Tibial nerve (tissue), 4 donors: ENCODE results near the gene MAP3K20. TPM values are rescaled to one million over a fixed set of nuclear protein-coding genes. Genes with fewer than 3 reads are reported as not detected.

Experiments
- DNase-seq, 2 donors: peaks; one replicate each; pipeline ENCODE4 v3.0.0-alpha.2; 2019; ENCODE audit warnings: low spot score in 2 of 2
- H3K27ac ChIP-seq, 4 donors: fragments of 200-600 bp; sonication (generic) in 3 of 4; one replicate each; pipeline ENCODE4 v1.5.1; 2017 to 2019; ENCODE audit warnings: mild to moderate bottlenecking in 1 of 4
- H3K27me3 ChIP-seq, 2 donors: fragments of 200-600 bp; sonication (generic) in 1 of 2; one replicate each; pipeline versions ENCODE4 v1.5.1 to v1.6.0; 2017 to 2019
- H3K36me3 ChIP-seq, 3 donors: fragments of 200-600 bp; sonication (generic); one replicate each; pipeline ENCODE4 v1.5.1; 2018 to 2019
- H3K4me1 ChIP-seq, 4 donors: fragments of 200-600 bp; sonication (generic) in 3 of 4; one replicate each; pipeline ENCODE4 v1.5.1; 2017 to 2019
- H3K4me3 ChIP-seq, 4 donors: fragments of 200-600 bp; sonication (generic) in 3 of 4; one replicate each; pipeline ENCODE4 v1.5.1; 2017 to 2019; ENCODE audit warnings: mild to moderate bottlenecking in 1 of 4, moderate library complexity in 1 of 4
- H3K9me3 ChIP-seq, 4 donors: fragments of 200-600 bp; sonication (generic) in 3 of 4; one replicate each; pipeline ENCODE4 v1.5.1; 2017 to 2019
- EP300 ChIP-seq, 2 donors: sonication (generic); formaldehyde crosslinking; IDR thresholded peaks; one replicate each; pipeline ENCODE4 v1.6.1; 2017; ENCODE audit warnings: antibody characterized with exemption in 2 of 2, mild to moderate bottlenecking in 1 of 2
- POLR2A ChIP-seq, 2 donors: fragments of 450-650 bp; IDR thresholded peaks; one replicate each; pipeline ENCODE4 v1.6.1; 2017; ENCODE audit warnings: antibody characterized with exemption in 2 of 2, mild to moderate bottlenecking in 2 of 2, moderate library complexity in 2 of 2
- WGBS, 2 donors: methylation state at CpG; one replicate each; pipeline ENCODE4 v1.1.5; 2018; 5-methylcytosine and 5-hydroxymethylcytosine counted together
- total RNA-seq, 4 donors: library from RNA; depleted of rRNA; stranded (reverse); fragments of >200 nt; gene quantifications; one replicate each; pipeline ENCODE4 v1.1.0, GENCODE V29; 2016
- TF ChIP-seq, protein P1 (sequence below), 5 experiments: fragments of 200-600 bp in 3 of 5; fragments of 450-650 bp in 2 of 5; sonication (generic) in 3 of 5; IDR thresholded peaks; one replicate each; pipeline ENCODE4 v1.5.1; 2016 to 2019; ENCODE audit warnings: antibody characterized with exemption in 5 of 5, mild to moderate bottlenecking in 3 of 5, moderate library complexity in 2 of 5

The MAP3K20 gene
- total RNA-seq, 4 donors from 2014 or later = 21.9 to 32.6 (median 23.2) TPM

DNA sequence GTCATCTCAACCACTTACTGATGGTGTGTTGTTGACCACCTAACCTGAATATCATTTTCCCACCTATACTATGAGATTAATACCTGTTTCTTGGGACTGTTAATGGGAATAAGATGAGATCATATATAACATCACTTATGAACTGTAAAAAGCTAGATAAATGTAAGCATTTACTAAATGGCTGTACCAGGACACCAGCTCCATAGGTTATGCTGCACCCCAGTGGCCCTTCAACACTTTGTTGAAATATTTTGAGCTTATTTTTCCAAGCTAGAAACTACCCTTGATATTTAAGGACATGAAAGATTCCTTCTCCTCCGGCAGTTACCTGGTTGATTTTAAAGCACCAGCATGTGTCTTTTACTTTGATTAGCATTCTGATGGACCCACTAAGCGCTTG is 141.0 kb downstream of the MAP3K20 start:
- peaks cover 0 to under 1% (median 0%) of the 10 kb centered on the region in 3 donors for H3K36me3 ChIP-seq
- peaks cover 0 to 14% (median 4%) of the 10 kb centered on the region in 4 donors for H3K4me1 ChIP-seq
- 65 to 96% methylated on average over 2 of the region's 2 CpGs for WGBS, 2 donors
- H3K27me3 ChIP-seq = no peaks in the 10 kb centered on the region
- no peaks in the 10 kb centered on the region for H3K9me3 ChIP-seq
- no peak for TF ChIP-seq EP300 (IDR thresholded peaks at IDR 0.05)
- TF ChIP-seq, protein P1, sequence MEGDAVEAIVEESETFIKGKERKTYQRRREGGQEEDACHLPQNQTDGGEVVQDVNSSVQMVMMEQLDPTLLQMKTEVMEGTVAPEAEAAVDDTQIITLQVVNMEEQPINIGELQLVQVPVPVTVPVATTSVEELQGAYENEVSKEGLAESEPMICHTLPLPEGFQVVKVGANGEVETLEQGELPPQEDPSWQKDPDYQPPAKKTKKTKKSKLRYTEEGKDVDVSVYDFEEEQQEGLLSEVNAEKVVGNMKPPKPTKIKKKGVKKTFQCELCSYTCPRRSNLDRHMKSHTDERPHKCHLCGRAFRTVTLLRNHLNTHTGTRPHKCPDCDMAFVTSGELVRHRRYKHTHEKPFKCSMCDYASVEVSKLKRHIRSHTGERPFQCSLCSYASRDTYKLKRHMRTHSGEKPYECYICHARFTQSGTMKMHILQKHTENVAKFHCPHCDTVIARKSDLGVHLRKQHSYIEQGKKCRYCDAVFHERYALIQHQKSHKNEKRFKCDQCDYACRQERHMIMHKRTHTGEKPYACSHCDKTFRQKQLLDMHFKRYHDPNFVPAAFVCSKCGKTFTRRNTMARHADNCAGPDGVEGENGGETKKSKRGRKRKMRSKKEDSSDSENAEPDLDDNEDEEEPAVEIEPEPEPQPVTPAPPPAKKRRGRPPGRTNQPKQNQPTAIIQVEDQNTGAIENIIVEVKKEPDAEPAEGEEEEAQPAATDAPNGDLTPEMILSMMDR (IDR thresholded peaks at IDR 0.05) = no peak
- no peak for TF ChIP-seq POLR2A (IDR thresholded peaks at IDR 0.05)
- no peak overlapping the region for H3K27ac ChIP-seq
- no peak for DNase-seq
- no peak overlapping the region for H3K4me3 ChIP-seq

DNA sequence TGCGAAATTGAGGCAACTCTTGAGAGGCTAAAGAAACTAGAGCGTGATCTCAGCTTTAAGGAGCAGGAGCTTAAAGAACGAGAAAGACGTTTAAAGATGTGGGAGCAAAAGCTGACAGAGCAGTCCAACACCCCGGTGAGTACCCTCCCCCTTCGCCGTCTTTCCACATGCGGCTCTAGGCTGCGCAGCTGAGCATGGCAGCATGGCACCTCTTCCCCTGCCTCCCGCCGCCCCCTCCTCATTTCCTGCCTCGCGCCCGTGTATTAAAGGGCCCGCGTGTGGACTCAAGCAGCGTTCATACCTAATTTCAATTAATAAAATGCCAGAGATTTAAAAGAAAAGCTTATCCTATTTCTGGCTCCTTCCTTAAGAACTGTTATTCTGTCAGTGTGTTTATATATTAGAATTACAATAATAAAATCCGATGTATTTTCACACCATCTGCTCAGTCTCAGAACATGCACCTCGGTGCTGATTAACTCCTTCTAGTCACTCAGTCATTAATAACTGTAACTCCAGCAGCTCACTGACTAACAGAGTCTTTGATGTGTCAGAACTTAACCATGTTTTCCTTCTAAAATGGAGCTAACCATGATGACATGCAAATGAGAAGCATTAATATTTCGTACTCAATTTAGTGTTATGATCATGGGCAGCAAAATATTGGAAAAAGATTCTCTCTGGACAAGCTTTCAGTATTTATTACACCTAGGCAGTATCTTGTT is 141.6 kb downstream of the MAP3K20 start:
- Histone ChIP-seq H3K27ac (no peak overlapping the region), H3K4me1 (peaks cover 0 to 14% (median 4%) of the 10 kb centered on the region in 4 donors), H3K27me3 (no peaks in the 10 kb centered on the region), H3K36me3 (no peaks in the 10 kb centered on the region), H3K4me3 (no peak overlapping the region), H3K9me3 (no peaks in the 10 kb centered on the region)
- TF ChIP-seq EP300 (IDR thresholded peaks at IDR 0.05) (no peak), POLR2A (IDR thresholded peaks at IDR 0.05) (no peak)
- TF ChIP-seq, protein P1 (IDR thresholded peaks at IDR 0.05) = no peak
- 67 to 75% methylated on average over 20 of the region's 20 CpGs for WGBS, 2 donors
- no peak for DNase-seq

DNA sequence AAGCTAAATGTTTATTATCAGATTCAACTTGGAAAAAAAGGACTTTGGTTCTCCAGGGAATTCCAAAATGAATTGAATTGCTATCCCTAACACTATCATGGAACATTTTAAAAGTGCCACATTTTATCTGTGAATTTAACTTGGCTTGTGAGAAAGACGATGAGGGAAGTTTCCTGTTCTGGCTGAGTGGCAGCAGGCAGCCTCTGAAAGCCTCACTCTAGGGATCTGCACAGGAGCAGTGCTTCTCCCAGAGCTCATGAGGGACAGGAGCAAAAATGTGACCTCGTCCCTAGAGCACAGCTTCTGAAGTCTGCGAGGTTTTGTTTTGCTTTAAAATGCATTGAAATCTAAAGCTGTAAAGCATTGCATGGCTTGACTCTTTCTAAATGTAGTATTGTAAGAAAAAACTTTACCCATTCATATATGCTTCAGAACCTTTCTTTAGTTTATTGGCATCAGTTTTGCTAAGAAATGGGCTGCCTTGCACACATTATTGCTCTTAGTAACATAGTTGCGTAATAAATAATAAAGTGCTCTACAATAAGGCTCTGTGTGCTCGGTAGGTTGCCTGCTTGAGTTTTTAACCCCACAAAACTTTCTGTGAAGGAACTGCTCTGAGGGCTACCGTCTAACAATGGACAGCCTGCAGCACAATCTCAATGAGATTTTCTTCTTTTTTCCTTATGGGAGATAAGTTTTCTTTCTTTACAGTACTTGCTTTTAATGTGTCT is 142.8 kb downstream of the MAP3K20 start:
- Histone ChIP-seq H3K9me3 (no peaks in the 10 kb centered on the region), H3K27ac (peak overlapping the region in 1 of 4 donors; percentile 20), H3K4me3 (no peak overlapping the region), H3K36me3 (no peaks in the 10 kb centered on the region), H3K27me3 (no peaks in the 10 kb centered on the region), H3K4me1 (peaks cover 0 to 14% (median 4%) of the 10 kb centered on the region in 4 donors)
- no peak for DNase-seq
- 20 to 26% methylated on average over 6 of the region's 6 CpGs for WGBS, 2 donors
- TF ChIP-seq POLR2A (IDR thresholded peaks at IDR 0.05) (no peak), EP300 (IDR thresholded peaks at IDR 0.05) (no peak)
- TF ChIP-seq, protein P1 (IDR thresholded peaks at IDR 0.05) = no peak

DNA sequence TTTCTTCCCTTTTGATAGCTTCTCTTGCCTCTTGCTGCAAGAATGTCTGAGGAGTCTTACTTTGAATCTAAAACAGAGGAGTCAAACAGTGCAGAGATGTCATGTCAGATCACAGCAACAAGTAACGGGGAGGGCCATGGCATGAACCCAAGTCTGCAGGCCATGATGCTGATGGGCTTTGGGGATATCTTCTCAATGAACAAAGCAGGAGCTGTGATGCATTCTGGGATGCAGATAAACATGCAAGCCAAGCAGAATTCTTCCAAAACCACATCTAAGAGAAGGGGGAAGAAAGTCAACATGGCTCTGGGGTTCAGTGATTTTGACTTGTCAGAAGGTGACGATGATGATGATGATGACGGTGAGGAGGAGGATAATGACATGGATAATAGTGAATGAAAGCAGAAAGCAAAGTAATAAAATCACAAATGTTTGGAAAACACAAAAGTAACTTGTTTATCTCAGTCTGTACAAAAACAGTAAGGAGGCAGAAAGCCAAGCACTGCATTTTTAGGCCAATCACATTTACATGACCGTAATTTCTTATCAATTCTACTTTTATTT is 145.6 kb downstream of the MAP3K20 start:
- H3K4me3 ChIP-seq = no peak overlapping the region
- WGBS, 2 donors = 47 to 53% methylated on average over 4 of the region's 4 CpGs
- TF ChIP-seq EP300 (IDR thresholded peaks at IDR 0.05) (no peak), POLR2A (IDR thresholded peaks at IDR 0.05) (no peak)
- TF ChIP-seq, protein P1 (IDR thresholded peaks at IDR 0.05) = no peak
- H3K27ac ChIP-seq = no peak overlapping the region
- H3K4me1 ChIP-seq = peaks cover 0 to 14% (median 4%) of the 10 kb centered on the region in 4 donors
- DNase-seq = no peak
- H3K36me3 ChIP-seq = no peaks in the 10 kb centered on the region
- H3K27me3 ChIP-seq = no peaks in the 10 kb centered on the region
- H3K9me3 ChIP-seq = no peaks in the 10 kb centered on the region
